ENCODE results near the gene MAPK1IP1L. TPM values are rescaled to one million over a fixed set of nuclear protein-coding genes. Genes with fewer than 3 reads are reported as not detected.

Gene MAPK1IP1L
- total RNA-seq, 6 experiments from 2014 or later, result 21.2 to 49.8 (median 34.6) TPM

GRCh38 chr14:55052269-55052930, 953 bp downstream of the MAPK1IP1L start:
- Histone ChIP-seq H3K36me3 (no peaks in the 10 kb centered on the region), H3K9me3 (no peaks in the 10 kb centered on the region), H3K27ac (peak overlapping the region; percentile 100), H3K4me3 (peak overlapping the region; percentile 87 to 94 (median 92)), H3K4me1 (peaks cover 0 to 21% (median 0%) of the 10 kb centered on the region in 4 donors), H3K27me3 (no peaks in the 10 kb centered on the region)
- DNase-seq (no peak), ATAC-seq (no peak)
- 4% methylated on average over 14 of the region's 14 CpGs for WGBS (ENCODE audit: insufficient coverage, low coverage, low lambda C conversion rate, missing lambda C conversion rate)
- intact Hi-C loops (cut with DNase I), result no loop called here
- no peak for TF ChIP-seq POLR2A (IDR thresholded peaks at IDR 0.05)

- peak overlapping the region in 2 of 3 donors; percentile 87 to 92 for H3K4me3 ChIP-seq
- no peak for DNase-seq
- no peak for ATAC-seq
Observed at GRCh38 chr14:55053018-55053417, 1.6 kb downstream of the MAPK1IP1L start.

GRCh38 chr14:55053500-55053899, 2.1 kb downstream of the MAPK1IP1L start:
- 86% methylated on average over 4 of the region's 7 CpGs for WGBS (ENCODE audit: insufficient coverage, low coverage, low lambda C conversion rate, missing lambda C conversion rate)
- intact Hi-C loops (cut with DNase I), result no loop called here
- Histone ChIP-seq H3K27me3 (no peaks in the 10 kb centered on the region), H3K4me1 (peaks cover 0 to 21% (median 0%) of the 10 kb centered on the region in 4 donors), H3K36me3 (no peaks in the 10 kb centered on the region), H3K4me3 (no peak overlapping the region), H3K27ac (no peak overlapping the region), H3K9me3 (no peaks in the 10 kb centered on the region)
- TF ChIP-seq CTCF (IDR thresholded peaks at IDR 0.05), result no peak
- no peak for TF ChIP-seq POLR2A (IDR thresholded peaks at IDR 0.05)
- ATAC-seq (no peak), DNase-seq (no peak)

More at GRCh38 chr14:55053018-55053417, 1.6 kb downstream of the MAPK1IP1L start:
- WGBS (ENCODE audit: insufficient coverage, low coverage, low lambda C conversion rate, missing lambda C conversion rate), result 61% methylated on average over 6 of the region's 6 CpGs
- TF ChIP-seq CTCF (IDR thresholded peaks at IDR 0.05) (no peak), POLR2A (IDR thresholded peaks at IDR 0.05) (no peak)
- H3K36me3 ChIP-seq, result no peaks in the 10 kb centered on the region
- peaks cover 0 to 21% (median 0%) of the 10 kb centered on the region in 4 donors for H3K4me1 ChIP-seq
- intact Hi-C loops (cut with DNase I), result no loop called here
- no peaks in the 10 kb centered on the region for H3K27me3 ChIP-seq
- H3K9me3 ChIP-seq, result no peaks in the 10 kb centered on the region
- peak overlapping the region in 1 of 3 donors; percentile 100 for H3K27ac ChIP-seq

- WGBS (ENCODE audit: insufficient coverage, low coverage, low lambda C conversion rate, missing lambda C conversion rate), result 96% methylated on average over 11 of the region's 13 CpGs
- Histone ChIP-seq H3K9me3 (no peaks in the 10 kb centered on the region), H3K4me3 (no peak overlapping the region), H3K27me3 (no peaks in the 10 kb centered on the region), H3K27ac (no peak overlapping the region), H3K36me3 (no peaks in the 10 kb centered on the region), H3K4me1 (peaks cover 0 to 21% (median 0%) of the 10 kb centered on the region in 4 donors)
- no peak for TF ChIP-seq CTCF (IDR thresholded peaks at IDR 0.05)
- no peak for TF ChIP-seq POLR2A (IDR thresholded peaks at IDR 0.05)
- DNase-seq (no peak), ATAC-seq (no peak)
- intact Hi-C loops (cut with DNase I), result no loop called here
Observed at GRCh38 chr14:55054098-55054497, 2.7 kb downstream of the MAPK1IP1L start.

GRCh38 chr14:55057919-55058318, 6.5 kb downstream of the MAPK1IP1L start:
- peaks cover 0 to 6% (median 5%) of the 10 kb centered on the region in 4 donors for H3K36me3 ChIP-seq
- TF ChIP-seq CTCF (IDR thresholded peaks at IDR 0.05) (no peak), POLR2A (IDR thresholded peaks at IDR 0.05) (no peak)
- WGBS (ENCODE audit: insufficient coverage, low coverage, low lambda C conversion rate, missing lambda C conversion rate), result 60% methylated on average over 2 of the region's 5 CpGs
- no peak overlapping the region for H3K27ac ChIP-seq
- no peaks in the 10 kb centered on the region for H3K9me3 ChIP-seq
- H3K4me3 ChIP-seq, result no peak overlapping the region
- H3K4me1 ChIP-seq, result peaks cover 0 to 17% (median 0%) of the 10 kb centered on the region in 4 donors
- intact Hi-C loops (cut with DNase I), result no loop called here
- DNase-seq, result no peak
- no peak for ATAC-seq
- H3K27me3 ChIP-seq, result no peaks in the 10 kb centered on the region
